CD4-positive, alpha-beta T cell treated with Interleukin-15 for 1 hour (primary cell): ENCODE results near the gene TENM4.

Experiments used
- DNase-seq: peaks from one replicate; pipeline ENCODE4 v3.0.0-alpha.2; 2020

TENM4 gene

DNA sequence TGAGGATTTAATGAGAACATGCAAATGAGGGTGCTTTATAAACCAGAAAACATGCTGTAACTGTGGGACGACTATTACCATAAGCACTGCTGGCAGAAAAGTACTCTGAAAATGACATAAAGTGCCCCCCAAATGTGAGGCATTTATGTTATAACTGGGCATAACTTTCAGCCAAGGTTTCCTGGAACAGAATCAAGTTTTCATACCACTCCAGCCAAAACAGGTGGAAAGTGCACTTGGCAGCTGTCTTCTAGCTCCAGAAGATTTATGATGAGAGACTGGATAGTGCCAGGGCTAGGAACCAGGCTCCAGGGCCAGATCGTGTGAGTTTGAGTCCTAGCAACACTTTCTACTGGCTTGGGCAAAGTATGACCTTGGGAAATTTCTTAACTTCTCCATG is 339.2 kb downstream of the TENM4 start:
- no peak for DNase-seq

DNA sequence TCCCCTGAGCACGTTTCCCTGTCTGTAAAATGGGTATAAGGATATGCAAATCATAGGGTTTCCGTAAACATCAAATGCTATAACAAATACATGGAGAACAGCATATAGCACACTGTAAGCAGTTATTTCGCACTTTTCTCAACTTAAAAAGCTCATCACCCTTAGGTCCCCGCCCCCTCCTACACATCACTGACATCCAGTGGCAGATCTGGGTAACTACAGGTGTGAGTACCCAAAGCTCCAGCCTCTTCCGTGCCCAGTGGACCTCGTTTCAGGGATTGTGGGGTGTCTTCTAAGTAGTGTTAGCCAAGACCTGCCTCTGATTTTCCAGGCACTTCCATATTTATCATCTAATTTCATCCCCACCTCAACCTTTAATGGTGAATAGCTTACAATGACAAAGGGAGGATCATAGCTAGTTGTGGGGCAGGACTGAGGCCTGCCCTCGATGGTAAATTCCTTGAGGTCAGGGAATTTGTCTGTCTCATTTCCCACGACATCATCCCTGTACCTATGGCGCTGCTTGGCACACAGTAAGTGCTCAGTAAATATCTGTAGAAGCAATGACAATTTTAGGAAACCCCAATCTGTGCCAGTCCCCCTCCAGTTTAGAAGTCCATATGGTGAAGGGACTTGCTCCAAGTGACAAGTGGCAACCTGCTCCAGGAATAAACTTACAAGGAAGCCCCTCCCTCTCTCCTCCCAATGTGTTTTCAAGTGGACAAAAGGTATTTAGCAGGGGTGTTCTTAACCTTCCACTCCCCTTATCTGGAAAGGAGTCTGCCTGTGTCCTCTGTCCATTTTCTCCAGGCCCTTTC is 340.5 kb downstream of the TENM4 start:
- DNase-seq, result no peak

DNA sequence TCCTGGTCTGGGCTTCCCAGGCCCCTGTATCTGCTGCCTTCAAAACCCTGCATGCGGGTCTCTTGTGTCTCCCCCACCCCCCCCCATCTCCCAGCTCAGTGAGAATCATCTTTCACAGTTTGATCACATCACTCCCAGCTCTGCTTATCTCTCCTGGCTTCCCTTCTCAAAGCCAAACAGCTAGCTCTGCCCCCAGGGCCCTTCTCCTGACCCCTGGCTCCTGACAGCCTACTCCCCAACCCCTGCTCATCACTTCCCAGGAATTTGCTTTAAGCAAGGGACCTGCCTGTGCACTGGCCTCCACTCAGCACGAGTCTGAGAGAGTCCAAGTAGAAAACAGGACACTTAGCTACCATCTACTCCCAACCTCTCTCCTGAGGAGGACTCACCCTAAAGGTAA is 342.7 kb downstream of the TENM4 start:
- no peak for DNase-seq

DNA sequence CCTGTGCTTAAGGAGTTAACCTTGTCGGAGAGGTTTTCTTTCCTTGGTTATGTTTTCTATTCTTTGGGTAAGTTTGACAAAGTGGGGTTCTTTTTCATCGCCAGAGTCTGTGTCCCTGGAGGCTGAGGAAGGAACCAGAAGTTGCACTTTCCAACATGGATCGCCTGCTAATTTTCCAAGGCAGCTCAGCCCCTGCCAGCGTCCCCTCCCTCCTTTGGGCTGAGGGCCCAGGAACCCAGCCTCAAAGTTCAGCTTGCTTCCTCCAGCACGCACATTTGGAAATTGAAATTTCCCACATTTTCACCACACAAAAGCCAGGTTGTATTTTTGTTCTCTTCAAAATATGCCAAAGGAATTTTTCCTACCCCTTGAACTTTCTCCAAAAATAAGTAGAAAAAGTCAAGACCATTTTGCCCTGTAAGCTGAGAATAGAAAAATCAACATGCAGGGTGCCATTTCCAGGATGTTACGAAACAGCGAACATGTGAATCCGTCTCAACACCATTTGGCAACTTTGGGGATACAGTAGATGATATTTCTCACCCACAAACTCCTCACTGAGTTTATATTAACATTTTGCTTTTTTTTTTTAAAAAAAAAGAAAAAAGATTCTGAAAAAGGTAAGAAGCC is 343.5 kb downstream of the TENM4 start:
- no peak for DNase-seq

DNA sequence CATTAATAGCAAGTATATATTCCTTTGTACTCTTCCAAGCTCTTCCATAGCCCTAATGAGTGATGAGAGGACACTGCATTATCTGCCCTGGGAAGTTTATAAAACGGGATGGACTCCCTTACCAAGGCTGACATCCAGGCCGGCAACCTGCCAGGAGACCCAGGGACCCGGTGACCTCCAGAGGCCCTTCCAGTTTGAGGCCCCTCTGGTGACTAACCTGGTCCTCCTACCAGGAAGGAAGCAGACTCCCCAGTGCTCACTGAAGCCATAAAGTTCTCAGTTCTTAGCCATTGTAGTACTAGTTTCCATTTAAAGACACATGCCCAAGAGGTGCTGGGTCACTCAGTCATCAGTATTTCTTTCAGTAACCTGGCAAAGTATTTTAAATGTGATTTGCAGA is 345.4 kb downstream of the TENM4 start:
- DNase-seq, result no peak

DNA sequence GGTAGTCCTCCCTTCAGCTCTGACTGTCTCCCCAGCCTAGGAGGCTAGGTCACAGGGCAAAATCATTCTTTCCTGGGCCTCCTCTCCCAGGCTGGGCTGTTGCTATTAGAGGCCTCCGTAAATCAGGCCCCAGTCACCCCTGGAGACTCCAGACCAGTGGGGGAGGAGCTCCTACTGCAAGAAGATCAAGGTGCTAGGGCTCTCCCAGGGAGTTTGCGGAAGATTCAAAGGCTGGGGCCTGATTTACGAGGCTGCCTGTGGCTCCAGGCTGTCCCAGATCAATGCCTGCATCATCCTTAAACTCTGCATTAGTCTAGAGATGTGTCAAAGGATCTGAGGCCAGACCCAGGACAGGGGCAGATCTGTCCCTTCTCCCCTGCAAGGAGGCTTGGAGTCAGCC is 346.2 kb downstream of the TENM4 start:
- DNase-seq, result no peak

DNA sequence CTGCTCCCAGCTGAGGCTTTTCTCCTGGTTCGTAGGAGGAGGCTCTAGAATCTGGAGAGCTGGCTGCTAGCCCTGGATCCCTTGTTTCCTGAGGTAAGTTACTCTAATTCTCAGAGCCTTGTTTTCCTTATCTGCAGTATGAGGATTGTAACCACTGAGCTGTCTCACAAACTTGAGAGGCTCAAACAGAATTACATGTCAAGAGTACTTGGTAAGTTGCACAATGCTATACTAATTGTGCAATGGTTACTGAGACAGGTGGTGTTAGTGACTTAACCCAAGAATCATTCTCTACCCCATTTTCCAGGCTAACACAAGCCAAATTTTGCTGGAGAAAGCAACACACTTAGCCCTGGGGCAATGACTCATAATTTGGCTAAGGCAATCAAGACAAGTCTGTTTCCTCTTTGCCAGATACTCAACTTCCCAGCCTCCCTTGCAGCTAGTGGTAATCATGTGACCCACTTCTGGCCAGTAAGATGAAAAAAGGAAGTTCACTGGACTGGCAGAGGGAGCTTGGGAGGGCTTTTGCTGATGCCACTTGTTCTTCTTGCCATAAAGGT is 348.0 kb downstream of the TENM4 start:
- no peak for DNase-seq

DNA sequence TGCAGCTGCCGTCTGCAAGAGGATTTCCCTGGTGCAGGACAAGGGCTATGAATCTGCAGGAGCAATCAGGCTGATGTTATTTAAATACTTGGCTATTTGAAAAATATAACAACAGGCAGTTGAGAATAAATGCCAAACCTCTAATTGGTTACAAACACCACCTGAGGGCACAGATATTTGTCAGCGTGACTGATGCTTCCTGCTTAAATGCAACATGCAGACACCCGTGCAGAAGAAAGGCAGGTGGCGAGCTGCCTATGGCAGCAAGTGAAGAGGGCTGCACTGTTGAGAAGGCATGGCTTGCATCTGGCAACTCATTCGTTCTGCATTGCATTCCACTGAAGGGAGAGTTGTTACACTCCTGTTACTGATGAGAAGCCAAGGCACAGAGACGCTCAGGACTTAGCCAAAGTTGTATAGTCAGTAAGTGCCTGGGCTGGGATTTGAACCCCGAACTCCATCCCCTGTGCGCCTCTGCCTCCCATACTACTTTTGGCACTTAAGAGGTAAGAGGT is 350.6 kb downstream of the TENM4 start:
- no peak for DNase-seq

DNA sequence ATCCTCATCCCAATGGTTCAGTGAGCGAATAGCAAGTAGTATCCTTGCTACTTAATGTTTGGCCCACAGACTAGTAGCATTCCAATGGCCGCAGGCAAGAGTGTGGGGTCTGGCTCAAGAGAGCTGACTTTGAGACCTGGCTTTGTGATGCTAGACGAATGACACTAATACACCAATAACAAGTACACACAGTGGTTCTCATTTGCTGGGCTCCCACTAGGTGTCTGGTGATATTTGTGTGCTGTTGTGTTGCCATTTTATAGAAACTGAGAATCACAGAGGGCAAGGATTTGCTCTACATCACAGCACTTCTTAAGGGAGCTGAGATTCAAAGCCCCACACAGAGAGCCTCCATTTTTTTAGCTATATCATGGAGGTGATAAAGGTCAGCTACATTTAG is 351.2 kb downstream of the TENM4 start:
- DNase-seq, result no peak

DNA sequence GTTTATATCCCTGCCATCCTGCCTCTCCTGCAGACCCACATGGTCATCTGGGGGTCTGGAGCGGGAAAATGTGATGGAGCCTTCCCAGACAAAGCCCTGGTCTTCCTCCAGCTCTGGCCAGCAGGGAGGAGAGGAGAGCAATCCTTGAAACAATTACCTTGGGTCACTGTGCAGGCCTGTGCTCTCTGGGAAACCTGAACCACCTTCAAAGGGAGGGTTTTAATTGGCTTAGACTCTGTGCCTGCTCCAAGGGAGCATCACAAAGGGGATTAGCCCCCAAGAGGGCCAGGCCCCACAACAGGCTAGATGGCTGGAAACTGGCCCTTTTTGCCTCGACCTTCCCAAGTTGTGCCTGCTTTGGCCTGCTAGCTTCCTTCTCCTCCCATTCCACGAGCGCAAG is 351.9 kb downstream of the TENM4 start:
- no peak for DNase-seq

DNA sequence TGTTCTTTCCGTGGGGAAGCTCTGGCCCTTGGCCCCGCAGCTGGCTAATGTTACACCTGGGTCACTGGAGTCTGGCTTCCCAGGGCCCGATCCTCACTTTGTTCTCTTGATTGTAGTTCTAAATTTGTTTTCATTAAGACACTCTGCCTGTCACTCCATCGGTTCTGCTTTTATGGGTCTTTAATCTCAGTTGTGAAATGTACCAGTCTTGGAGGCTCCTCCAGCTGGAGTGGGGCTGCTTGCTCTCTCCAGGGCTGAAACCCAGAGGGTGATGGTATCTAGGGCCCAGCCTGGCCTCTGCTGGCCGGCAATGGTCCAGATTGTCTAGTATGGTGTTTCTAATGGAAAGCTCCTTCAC is 352.9 kb downstream of the TENM4 start:
- DNase-seq, result no peak

DNA sequence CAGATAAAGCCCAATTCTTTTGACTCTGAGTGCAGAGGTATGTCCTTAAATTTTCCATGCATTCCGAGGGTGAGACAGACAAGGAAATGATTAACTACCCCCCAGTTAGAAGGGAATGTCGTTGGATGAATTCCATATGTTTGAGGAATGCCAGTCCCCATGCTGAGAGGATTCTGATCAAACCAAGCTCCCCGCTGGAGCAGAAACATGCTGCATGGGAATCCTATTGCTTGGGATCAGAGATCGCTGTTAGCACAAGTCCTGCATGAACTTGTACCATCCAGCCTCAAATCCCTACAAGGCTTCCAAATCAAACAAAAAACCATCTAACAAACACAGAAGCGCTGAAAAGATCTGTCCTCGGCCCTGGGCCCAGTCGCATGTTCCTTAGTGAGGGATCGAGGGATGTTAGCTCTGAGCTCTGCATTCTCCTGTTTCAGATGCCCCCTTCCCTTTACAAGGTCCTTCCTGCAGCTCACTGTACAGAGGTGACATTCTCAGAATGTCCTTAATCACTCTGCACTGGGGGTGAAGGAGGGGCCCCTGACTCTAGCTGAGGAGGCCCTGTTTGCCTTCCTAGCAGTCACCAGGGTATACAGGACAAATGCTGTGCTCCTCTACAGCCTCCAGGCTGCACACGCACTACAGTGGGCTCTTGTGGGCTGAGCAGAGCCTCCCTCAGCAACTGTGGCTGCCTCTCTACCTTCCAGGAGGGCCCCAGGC is 353.4 kb downstream of the TENM4 start:
- no peak for DNase-seq

DNA sequence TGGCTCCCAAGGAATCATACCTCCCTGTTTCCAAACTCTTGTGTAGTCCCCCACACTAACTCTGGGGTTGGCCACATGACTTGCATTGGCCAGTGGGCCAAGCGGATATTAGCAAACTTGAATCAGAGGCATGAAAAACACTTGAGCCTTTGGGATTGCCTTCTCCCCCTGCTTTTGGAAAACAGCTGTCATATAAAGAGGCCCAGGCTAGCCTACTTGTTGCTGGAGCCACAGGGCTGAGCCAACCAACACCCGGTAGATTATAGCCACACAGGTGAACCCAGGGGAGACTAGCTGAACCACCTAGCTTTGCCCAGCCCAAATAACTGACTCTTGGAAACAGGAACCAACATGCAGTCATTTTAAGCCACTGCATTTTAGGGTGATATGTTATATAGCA is 354.8 kb downstream of the TENM4 start:
- DNase-seq, result no peak

DNA sequence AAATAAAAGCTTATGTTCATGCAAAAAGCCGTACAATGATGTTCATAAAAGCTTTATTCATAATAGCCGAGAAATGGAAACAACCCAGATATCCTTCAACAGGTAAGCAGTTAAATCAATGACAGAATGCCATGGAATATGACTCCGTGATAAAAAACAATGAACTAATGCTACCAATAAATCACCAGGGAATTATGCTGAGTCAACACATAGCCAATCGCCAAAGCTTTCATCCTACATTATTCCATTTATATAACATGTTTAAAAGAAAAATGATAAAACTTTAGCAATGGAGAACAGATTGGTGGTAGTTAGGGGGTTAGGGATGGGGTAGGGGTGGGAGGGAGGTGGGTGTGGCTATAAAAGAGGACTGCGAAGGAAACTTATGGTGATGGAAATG is 356.4 kb downstream of the TENM4 start:
- no peak for DNase-seq

DNA sequence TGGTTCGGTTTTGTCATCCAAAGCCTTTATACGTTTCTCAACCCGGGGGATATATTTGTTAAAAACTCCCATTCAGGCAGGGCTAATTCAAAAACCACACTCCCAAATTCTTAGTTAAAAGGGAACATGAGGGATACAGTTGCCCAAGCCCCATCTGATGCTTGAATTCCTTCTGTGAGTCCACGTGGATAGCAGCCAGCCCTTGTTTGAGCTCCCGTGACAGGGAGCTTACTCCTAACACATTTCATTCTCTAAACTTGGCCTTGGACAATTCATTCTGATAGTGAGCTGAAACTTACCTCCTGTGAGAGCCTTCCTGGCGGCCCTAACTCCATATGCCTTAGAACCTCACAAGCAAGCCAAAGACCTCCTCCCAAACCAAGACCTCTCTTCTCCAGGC is 357.5 kb downstream of the TENM4 start:
- DNase-seq, result no peak

DNA sequence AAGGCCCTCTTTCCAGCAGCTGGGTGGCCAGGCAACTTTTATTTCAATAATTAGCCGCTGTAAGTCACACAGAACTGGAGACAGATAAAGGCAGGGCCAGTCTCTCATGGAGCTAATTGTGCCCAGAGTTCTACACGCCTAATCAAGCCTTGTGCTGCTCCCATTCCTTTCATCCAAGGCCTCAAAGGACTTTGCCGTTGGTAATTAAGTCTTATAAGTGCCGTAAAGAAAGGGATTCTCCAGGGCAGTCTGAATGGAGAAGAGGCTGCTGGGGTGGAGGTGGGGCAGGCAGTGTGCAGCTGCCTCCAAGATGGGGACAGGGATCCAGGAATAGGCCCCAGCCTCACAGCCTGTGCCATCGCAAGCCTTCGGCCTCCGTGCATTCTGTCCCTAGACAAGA is 357.9 kb downstream of the TENM4 start:
- DNase-seq, result no peak

DNA sequence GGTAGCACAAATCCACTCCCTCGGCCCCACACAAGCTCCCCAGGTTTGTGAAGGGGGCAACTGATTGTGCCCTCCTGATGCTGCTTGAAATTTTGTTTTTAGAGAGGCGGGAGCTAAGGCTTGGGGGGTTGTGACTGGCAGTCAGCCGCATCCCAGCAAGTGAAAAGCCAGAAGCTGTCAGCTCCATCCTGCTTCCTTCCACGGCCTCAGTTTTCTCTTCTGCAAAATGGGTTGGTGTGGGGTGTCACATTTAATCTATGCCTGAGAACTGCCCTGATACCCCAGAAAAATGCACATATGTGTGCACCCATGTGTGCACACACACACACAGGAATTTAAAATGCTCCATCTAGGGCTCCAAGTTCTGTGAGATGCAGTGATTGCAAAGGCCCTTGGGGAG is 358.6 kb downstream of the TENM4 start:
- no peak for DNase-seq

DNA sequence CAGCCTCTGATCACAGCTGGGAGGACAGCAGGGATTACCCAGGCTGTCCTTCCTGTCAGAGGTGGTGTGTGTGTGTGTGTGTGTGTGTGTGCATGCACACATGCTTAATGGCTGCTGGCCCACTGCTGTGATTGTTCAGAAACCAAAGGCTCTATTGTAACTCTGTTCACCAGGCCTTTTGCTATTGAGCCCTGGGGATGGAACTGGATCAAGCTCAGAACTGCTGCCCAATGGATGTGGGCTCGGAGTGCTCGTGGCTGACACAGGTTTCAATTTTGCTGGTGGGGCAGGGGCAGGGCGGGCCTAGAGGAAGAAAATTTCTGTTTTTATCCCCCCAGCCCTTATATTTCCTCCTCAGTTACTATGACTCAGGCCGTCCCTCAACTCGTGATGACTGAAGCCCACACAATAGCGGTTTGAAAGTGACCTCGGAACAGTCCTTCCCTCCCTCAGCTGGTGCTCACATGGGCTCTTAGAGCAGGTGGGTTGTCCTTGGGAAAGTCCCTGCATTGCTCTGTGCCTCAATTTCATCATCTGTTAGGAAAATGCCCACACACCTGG is 359.3 kb downstream of the TENM4 start:
- no peak for DNase-seq

DNA sequence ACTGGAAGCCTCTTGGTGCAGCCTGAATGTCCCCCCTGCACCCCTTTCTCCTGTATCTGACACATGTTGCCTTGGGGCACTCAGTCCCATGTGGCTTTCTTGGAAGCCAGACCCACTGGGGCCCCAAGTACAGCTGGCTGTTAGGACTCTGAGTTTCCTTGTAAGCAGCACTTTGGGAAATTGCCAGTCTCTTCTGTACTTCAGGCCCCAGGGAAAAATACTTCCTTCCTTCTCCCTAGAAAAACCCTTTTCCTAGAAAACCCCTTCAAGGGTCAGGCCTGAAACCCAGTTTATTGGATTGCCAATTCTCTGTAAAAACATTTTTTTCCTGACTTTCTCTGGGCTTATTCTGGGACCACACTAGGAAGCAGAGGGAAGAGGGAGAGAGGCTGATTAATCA is 360.3 kb downstream of the TENM4 start:
- no peak for DNase-seq

DNA sequence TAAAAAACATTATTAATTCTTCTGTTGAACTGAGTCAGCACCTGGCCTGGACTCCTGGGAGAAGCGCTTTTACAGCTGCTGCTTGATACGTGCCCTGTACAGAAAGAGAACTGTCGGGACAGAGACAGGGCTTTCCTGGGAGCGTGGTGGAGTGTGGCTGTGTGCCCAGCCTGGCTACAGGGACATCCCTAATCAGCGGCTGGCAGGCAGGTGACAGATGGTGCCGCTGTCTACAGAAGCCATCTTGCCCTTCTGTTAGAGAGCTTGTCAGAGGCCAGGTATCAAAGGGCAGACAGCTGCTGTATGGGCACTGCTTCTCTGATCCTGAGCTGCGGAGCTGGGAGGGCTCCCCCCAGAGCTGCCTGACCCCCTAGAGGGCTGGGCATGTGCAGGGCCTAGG is 361.8 kb downstream of the TENM4 start:
- no peak for DNase-seq

DNA sequence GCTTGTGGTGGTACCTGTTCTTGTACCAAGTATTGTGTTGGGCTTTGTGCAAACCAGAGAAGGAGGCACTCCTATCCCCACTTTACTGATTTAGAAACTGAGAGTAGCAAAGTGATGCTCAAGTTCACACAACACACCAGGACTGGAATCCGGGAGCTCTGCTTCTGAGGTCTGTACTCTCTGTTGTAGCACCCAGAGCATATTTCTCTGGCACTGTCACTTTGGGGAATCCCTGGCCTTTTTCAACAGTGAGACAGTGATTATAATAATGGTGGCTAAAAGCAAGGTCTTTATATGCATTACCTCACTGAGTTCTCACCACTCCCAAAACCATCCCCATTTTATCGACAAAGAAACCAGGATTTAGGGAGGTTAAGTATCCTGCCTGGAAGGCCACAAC is 362.4 kb downstream of the TENM4 start:
- no peak for DNase-seq

DNA sequence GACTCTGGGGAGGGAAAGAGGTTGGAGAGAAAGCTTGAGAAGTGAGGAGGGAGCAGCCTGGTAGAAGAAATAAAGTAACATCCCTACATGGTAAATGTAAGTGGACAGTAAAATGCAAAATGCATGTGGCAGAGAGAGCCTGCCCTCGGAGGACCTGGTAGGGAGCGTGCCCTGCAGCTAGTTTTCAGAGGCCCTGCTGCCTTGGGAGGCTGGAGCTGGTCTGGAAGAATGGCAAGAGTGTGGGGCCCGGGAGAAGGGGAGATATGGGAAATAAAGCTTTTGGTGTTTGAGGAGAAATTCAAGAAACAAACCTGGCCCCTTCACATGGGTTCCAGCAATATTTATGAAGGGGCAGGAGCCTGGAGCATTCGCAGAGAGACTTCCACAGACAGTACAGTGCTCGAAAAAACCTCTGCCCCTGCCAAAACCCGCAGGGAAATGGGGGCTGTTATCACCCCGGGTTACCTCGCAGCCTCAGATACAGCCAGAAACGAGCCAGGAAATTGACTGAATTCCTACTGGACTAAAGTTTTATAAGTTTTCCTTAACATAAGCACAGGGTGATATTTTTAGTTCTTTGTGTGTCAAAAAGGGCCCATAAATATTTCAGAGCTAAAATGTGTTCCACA is 363.0 kb downstream of the TENM4 start:
- DNase-seq, result no peak

DNA sequence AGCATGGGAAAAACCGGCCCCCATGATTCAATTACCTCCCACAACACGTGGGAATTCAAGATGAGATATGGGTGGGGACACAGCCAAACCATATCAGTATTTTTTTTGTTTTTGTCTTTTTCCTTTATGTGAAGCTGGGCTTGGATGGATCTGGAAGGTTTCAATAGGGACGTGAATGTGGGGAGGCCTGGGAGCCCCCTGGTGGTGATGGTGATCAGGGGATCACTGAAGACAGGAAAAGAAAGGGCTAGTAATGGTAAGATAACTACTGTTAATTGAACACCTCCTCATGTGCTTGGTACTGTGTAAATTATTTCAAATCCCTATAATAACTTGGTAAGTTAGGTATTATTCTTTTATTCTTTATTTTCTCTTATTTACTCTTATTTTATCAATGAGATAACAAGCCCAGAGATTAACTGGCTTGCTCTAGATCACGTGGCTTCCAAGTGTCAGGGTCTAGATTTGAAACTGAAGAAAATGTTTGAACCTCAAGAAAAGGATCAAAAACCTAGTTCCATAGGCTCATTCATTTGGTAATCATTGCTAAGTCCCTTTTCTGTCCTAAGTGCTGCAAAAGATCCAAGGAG is 364.2 kb downstream of the TENM4 start:
- DNase-seq, result no peak
